Pancreas (tissue), 10 donors: ENCODE measurements around the gene CRPPA. TPM values are rescaled to one million over a fixed set of nuclear protein-coding genes. Genes with fewer than 3 reads are reported as not detected.
A peak's percentile ranks its signal among the peaks of the same experiment; 100 is the strongest.

Experiments used
- ATAC-seq, 4 donors: fragments of 200-7000 bp; cut with Tn5 transposase; one replicate each; pipeline versions ENCODE4 v1.8.0 to v1.9.1; 2020; ENCODE audit warnings: mild to moderate bottlenecking in 4 of 4, moderate library complexity in 4 of 4
- DNase-seq, 6 donors: peaks; one replicate each; pipeline ENCODE4 v3.0.0-alpha.2; 2020
- FAIRE-seq: peaks from 2 replicates; lab custom pipeline; 2012; peaks lifted over from hg19 to GRCh38; lab: Jason Lieb, UNC
- H3K27ac ChIP-seq, 4 donors: fragments of 200-600 bp; sonication (generic); 1 replicate in 3 of 4; 2 replicates in 1 of 4; pipeline versions ENCODE4 v1.5.0 to v1.8.0; 2020
- H3K27me3 ChIP-seq, 4 donors: fragments of 200-600 bp; one replicate each; pipeline ENCODE4 v1.8.0; 2021
- H3K36me3 ChIP-seq, 3 donors: fragments of 200-600 bp; sonication (generic) in 1 of 3; one replicate each; pipeline versions ENCODE4 v1.5.0 to v1.8.0; 2020 to 2021
- H3K4me1 ChIP-seq, 3 donors: fragments of 200-600 bp; one replicate each; pipeline ENCODE4 v1.8.0; 2021
- H3K4me3 ChIP-seq, 4 donors: fragments of 200-600 bp; sonication (generic) in 2 of 4; one replicate each; pipeline versions ENCODE4 v1.5.0 to v1.8.0; 2020 to 2021
- H3K9me3 ChIP-seq, 4 donors: fragments of 200-600 bp; one replicate each; pipeline ENCODE4 v1.8.0; 2021
- CTCF ChIP-seq, 4 donors: fragments of 200-600 bp; sonication (generic) in 3 of 4; IDR thresholded peaks; one replicate each; pipeline versions ENCODE4 v1.5.0 to v1.8.0; 2021; ENCODE audit warnings: antibody characterized with exemption in 4 of 4
- WGBS, 2 donors: extraction: QIAGEN DNeasy Blood & Tissue Kit; methylation state at CpG; one replicate each; pipeline ENCODE4 v1.1.7; 2013; 5-methylcytosine and 5-hydroxymethylcytosine counted together
- intact Hi-C, 3 donors: fragments of 100-400 bp; cut with DNase I; formaldehyde crosslinking; loops; one replicate each; pipeline versions ENCODE4 v1.11.1 to v1.14.2; 2022
- polyA plus RNA-seq, 2 donors: library from polyadenylated mRNA; stranded (reverse); fragments of 200-250 nt; gene quantifications; one replicate each; pipeline ENCODE4 v1.2.3, GENCODE V29; 2013
- total RNA-seq, 6 donors: library from RNA; stranded (reverse); fragmentation: NEBNext Ultra II Directional in 4 of 6; extraction: Animal tissue kit (Norgen Biotek cat#: 25700) in 4 of 6; gene quantifications; one replicate each; pipeline versions ENCODE4 v1.2.1 to v1.2.4, GENCODE V29; 2021 to 2023
- donor health status: healthy with polysubstance abuse.
- donor health status: DM: no; HTN: no; CAD: no; lungs with moderate emphysema.
- donor health status: DM: no; HTN: no; CAD: no.
- donor health status: control.
- donor health status: control.
- donor health status: Bipolar disorder and iron deficiency.
- donor health status: DM: yes; HTN: yes; CAD: no.
- donor health status: DM: no; HTN: no; CAD: no.
- donor health status: DM: no; HTN: no; CAD: no.
- donor health status: DM: yes; HTN: yes; CAD: no.

Gene CRPPA
- total RNA-seq: 1 to 10 TPM; 1.3 to 2.2 (median 1.8) TPM
- under 1 TPM; 0.53 to 0.56 TPM for polyA plus RNA-seq

- no peak for FAIRE-seq
- intact Hi-C loops: no loop called here
- 6 to 9% methylated on average over 42 to 50 of the region's 50 CpGs for WGBS, 2 donors
- Histone ChIP-seq H3K9me3 (no peaks in the 10 kb centered on the region), H3K4me3 (peak within 1 kb of the TSS; percentile 47 to 79 (median 62)), H3K27me3 (no peaks in the 10 kb centered on the region), H3K4me1 (peaks cover 0 to 13% (median 9%) of the 10 kb centered on the region in 3 donors), H3K36me3 (no peaks in the 10 kb centered on the region), H3K27ac (peak within 1 kb of the TSS; percentile 93 to 99 (median 96))
- peak; percentile 56 to 70 (median 61) for ATAC-seq
- peak; percentile 32 to 80 (median 48) for DNase-seq
- TF ChIP-seq CTCF (IDR thresholded peaks at IDR 0.05): no peak
Observed at GRCh38 chr7:16421333-16422102, at the start of gene CRPPA. TSS of gene CRPPA (minus strand) at chr7:16421538. CDS start at chr7:16421322, 216 bp downstream.

- intact Hi-C loops: no loop called here
- DNase-seq: no peak
- no peaks in the 10 kb centered on the region for H3K36me3 ChIP-seq
- TF ChIP-seq CTCF (IDR thresholded peaks at IDR 0.05): no peak
- no peak within 1 kb of the TSS for H3K27ac ChIP-seq
- no peaks in the 10 kb centered on the region for H3K27me3 ChIP-seq
- peaks cover 0 to 4% (median 0%) of the 10 kb centered on the region in 3 donors for H3K4me1 ChIP-seq
- H3K9me3 ChIP-seq: no peaks in the 10 kb centered on the region
- FAIRE-seq: no peak
- peak within 1 kb of the TSS in 1 of 4 donors; percentile 6 for H3K4me3 ChIP-seq
- WGBS, 2 donors: 5% methylated on average over 10 of the region's 10 CpGs
- ATAC-seq: peak in 3 of 4 donors; percentile 47 to 66 (median 52)
Observed at GRCh38 chr7:16465469-16466361, 44.4 kb upstream of the CRPPA start, which contains the start of gene SOSTDC1. TSS of gene SOSTDC1 (minus strand) at chr7:16465738. CDS start at chr7:16465668, 70 bp downstream.

GRCh38 chr7:16463949-16464715 is 42.8 kb upstream of the CRPPA start:
- TF ChIP-seq CTCF (IDR thresholded peaks at IDR 0.05): no peak
- intact Hi-C loops: no loop called here
- H3K27ac ChIP-seq: no peak overlapping the region
- H3K27me3 ChIP-seq: no peaks in the 10 kb centered on the region
- no peak for ATAC-seq
- H3K4me1 ChIP-seq: peaks cover 0 to 4% (median 0%) of the 10 kb centered on the region in 3 donors
- H3K36me3 ChIP-seq: no peaks in the 10 kb centered on the region
- DNase-seq: no peak
- no peak for FAIRE-seq
- H3K4me3 ChIP-seq: no peak overlapping the region
- H3K9me3 ChIP-seq: no peaks in the 10 kb centered on the region
- 35 to 46% methylated on average over 10 of the region's 10 CpGs for WGBS, 2 donors

GRCh38 chr7:16463520-16463919 is 42.2 kb upstream of the CRPPA start:
- Histone ChIP-seq H3K4me3 (no peak overlapping the region), H3K4me1 (peaks cover 0 to 4% (median 0%) of the 10 kb centered on the region in 3 donors), H3K27me3 (no peaks in the 10 kb centered on the region), H3K9me3 (no peaks in the 10 kb centered on the region), H3K36me3 (no peaks in the 10 kb centered on the region), H3K27ac (no peak overlapping the region)
- FAIRE-seq: no peak
- TF ChIP-seq CTCF (IDR thresholded peaks at IDR 0.05): no peak
- no peak for ATAC-seq
- 31 to 43% methylated on average over 2 of the region's 2 CpGs for WGBS, 2 donors
- intact Hi-C loops: no loop called here
- DNase-seq: no peak
